Activated naive CD8-positive, alpha-beta T cell treated with anti-CD3 and anti-CD28 coated beads, Interleukin-2, amount 50 U/mL, for 24 hours (primary cell): ENCODE measurements around the gene HBD.
"Not testable (repeated sequence)": the region's sequence is repeated elsewhere in the genome, so short reads cannot be mapped to it uniquely, and the experiment has no call there.

Experiments used
- ATAC-seq: fragments of 150-1000 bp; cut with Tn5 transposase; one replicate; pipeline ENCODE4 v1.10.0; 2021
- DNase-seq: peaks from one replicate; pipeline ENCODE4 v3.0.0; 2021
- H3K27ac Mint-ChIP-seq: one replicate; pipeline ENCODE4 v1.8.0; 2021; ENCODE audit warnings: mild to moderate bottlenecking, mixed read lengths
- H3K27me3 Mint-ChIP-seq: one replicate; pipeline ENCODE4 v1.8.0; 2021; ENCODE audit warnings: mixed read lengths
- H3K36me3 Mint-ChIP-seq: one replicate; pipeline ENCODE4 v1.8.0; 2021; ENCODE audit warnings: low read depth, mixed read lengths
- H3K4me1 Mint-ChIP-seq: one replicate; pipeline ENCODE4 v1.8.0; 2021; ENCODE audit warnings: mixed read lengths
- H3K4me3 Mint-ChIP-seq: one replicate; pipeline ENCODE4 v1.8.0; 2021; ENCODE audit warnings: mild to moderate bottlenecking, moderate library complexity, mixed read lengths
- H3K9me3 Mint-ChIP-seq: one replicate; pipeline ENCODE4 v1.8.0; 2021; ENCODE audit warnings: mixed read lengths

Gene HBD

DNA sequence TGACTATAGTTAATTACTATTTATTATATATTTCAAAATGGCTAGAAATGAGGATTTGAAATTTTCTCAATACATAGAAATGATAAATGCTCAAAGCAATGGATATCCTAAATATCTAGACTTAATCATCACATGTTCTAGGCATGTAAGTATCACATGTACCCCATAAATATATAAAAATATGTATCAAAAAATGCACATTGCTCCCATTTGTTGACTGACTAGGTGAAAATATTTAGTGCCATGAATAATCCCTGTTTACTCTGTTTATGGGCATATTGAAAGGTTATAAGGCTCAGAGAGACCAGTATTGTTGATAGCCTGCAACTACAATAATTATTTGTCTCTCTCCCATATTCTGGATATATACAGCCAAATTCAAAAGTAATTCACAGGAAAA is 32.3 kb upstream of the HBD start:
- H3K27ac Mint-ChIP-seq = no peak overlapping the region
- ATAC-seq = no peak
- no peak overlapping the region for H3K4me3 Mint-ChIP-seq
- no peaks in the 10 kb centered on the region for H3K36me3 Mint-ChIP-seq
- no peaks in the 10 kb centered on the region for H3K9me3 Mint-ChIP-seq
- DNase-seq = no peak
- no peaks in the 10 kb centered on the region for H3K4me1 Mint-ChIP-seq
- no peaks in the 10 kb centered on the region for H3K27me3 Mint-ChIP-seq

DNA sequence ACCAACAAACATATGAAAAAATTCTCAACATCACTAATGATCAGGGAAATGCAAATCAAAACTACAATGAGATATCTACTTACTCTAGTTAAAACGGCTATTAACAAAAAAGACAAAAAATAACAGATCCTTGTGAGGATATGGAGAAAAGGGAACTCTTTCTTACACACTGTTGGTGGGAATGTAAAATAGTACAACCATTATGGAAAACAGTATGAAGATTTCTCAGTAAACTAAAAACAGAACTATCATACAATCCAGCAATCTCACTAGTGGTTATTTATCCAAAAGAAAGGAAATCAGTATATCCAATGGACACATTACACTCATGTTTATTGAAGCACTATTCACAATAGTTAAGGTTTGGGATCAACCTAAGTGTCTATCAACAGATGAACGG is 31.5 kb upstream of the HBD start:
- Mint-ChIP-seq H3K4me1 (no peaks in the 10 kb centered on the region), H3K27me3 (no peaks in the 10 kb centered on the region), H3K36me3 (no peaks in the 10 kb centered on the region), H3K9me3 (no peaks in the 10 kb centered on the region), H3K27ac (no peak overlapping the region), H3K4me3 (no peak overlapping the region)
- ATAC-seq (no peak), DNase-seq (no peak)

DNA sequence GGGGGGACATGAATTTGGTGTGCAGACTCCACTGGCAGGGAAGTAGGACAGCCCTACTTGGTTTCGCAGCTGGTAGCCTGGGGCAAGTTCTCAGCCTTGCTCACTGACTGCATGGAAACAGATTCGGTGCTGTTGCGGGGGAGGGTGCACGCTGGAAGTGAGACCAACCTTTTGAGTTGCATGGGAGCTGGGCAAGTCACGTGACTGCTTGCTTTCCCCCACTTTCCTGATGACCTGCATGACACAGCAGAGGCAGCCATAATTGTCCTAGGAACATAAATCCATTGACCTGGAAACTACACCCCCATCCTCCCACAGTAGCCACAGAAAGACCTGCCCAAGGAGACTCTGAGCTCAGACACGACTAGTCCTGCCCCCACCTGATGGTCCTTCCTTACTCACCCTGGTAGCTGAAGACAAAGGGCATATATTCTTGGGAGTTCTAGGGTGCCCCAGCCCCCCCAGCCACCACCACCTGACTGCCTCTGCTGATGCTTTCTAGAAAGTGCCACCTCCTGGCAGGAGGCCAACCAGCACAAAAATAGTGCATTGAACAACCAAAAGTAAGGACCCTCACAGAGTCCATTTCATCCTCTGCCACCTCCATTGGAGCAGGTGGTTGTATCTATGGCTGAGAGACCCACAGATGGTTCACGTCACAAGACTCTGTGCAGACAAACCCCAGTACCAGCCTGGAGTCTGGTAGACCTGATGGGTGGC is 24.4 kb upstream of the HBD start:
- no peaks in the 10 kb centered on the region for H3K9me3 Mint-ChIP-seq
- H3K36me3 Mint-ChIP-seq = no peaks in the 10 kb centered on the region
- H3K27me3 Mint-ChIP-seq = no peaks in the 10 kb centered on the region
- ATAC-seq = no peak
- H3K27ac Mint-ChIP-seq = no peak overlapping the region
- H3K4me3 Mint-ChIP-seq = no peak overlapping the region
- no peak for DNase-seq
- H3K4me1 Mint-ChIP-seq = no peaks in the 10 kb centered on the region

DNA sequence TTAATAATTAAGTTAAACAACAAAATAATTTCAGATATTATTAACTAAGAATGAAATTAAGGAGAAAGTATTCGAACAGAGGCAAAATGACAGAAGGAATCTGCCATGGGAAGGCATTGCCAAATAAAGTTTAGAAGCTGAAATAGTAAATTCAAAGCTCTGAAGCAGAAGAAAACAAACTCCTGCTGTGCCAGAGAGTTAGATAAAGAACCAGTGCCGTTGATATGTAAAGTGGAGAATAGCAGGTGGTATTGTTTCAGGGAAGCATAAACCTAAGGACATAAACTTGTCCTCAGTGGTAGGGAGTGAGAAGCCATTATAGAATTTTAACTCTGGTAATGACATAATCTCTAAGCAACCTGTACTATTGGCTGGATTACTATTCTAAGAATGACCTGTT is 23.0 kb upstream of the HBD start:
- ATAC-seq (no peak), DNase-seq (no peak)
- H3K27me3 Mint-ChIP-seq = no peaks in the 10 kb centered on the region
- H3K36me3 Mint-ChIP-seq = no peaks in the 10 kb centered on the region
- H3K4me3 Mint-ChIP-seq = no peak overlapping the region
- no peaks in the 10 kb centered on the region for H3K4me1 Mint-ChIP-seq
- H3K27ac Mint-ChIP-seq = no peak overlapping the region
- H3K9me3 Mint-ChIP-seq = no peaks in the 10 kb centered on the region

DNA sequence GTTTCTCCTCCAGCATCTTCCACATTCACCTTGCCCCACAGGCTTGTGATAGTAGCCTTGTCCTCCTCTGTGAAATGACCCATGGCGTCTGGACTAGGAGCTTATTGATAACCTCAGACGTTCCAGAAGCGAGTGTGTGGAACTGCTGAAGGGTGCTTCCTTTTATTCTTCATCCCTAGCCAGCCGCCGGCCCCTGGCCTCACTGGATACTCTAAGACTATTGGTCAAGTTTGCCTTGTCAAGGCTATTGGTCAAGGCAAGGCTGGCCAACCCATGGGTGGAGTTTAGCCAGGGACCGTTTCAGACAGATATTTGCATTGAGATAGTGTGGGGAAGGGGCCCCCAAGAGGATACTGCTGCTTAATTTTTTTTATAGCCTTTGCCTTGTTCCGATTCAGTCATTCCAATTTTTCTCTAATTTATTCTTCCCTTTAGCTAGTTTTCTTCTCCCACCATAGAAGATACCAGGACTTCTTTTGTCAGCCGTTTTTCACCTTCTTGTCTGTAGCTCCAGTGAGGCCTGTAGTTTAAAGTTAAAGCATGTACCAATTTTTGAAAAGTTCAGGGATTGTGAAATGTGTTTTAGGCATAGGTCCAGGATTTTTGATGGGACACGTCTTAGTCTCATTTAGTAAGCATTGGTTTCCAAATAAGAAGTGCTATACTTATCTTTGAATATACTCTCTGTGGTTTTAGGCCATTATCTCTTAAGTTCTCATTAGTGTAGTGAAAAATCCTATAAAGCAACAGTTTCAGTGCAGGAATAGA is 20.5 kb upstream of the HBD start, which contains the start of gene HBG2:
TSS of gene HBG2 (minus strand) at position 136 of the 768 bp plus-strand sequence. CDS start at position 83, 53 bp downstream.
- H3K36me3 Mint-ChIP-seq, H3K4me1 Mint-ChIP-seq, H3K4me3 Mint-ChIP-seq, H3K27me3 Mint-ChIP-seq, H3K9me3 Mint-ChIP-seq, ATAC-seq, DNase-seq, H3K27ac Mint-ChIP-seq: not testable (repeated sequence)

DNA sequence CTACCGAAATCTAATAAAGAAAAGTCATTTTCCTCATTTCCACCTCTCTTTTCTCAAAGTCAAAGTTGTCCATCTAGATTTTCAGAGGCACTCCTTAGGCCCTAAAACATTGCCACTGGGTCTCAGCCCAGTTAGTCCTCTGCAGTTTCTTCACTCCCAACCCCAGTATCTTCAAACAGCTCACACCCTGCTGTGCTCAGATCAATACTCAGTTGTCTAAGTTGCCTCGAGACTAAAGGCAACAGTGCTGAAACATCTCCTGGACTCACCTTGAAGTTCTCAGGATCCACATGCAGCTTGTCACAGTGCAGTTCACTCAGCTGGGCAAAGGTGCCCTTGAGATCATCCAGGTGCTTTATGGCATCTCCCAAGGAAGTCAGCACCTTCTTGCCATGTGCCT is 19.7 kb upstream of the HBD start:
- H3K36me3 Mint-ChIP-seq, H3K9me3 Mint-ChIP-seq, H3K27me3 Mint-ChIP-seq, H3K27ac Mint-ChIP-seq, H3K4me3 Mint-ChIP-seq, H3K4me1 Mint-ChIP-seq, ATAC-seq, DNase-seq: not testable (repeated sequence)

DNA sequence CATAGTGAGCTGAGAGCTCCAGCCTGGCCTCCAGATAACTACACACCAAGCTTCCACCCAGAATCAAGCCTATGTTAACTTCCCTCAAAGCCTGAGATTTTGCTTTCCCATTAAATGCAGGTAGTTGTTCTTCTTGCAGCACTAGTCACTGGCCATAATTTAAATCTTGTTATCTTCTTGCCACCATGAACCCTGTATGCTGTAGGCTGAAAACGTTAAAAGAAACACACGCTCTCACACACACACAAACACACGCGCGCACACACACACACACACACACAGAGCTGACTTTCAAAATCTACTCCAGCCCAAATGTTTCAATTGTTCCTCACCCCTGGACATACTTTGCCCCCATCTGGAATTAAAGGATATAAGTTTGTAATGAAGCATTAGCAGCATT is 19.2 kb upstream of the HBD start:
- not testable (repeated sequence) for H3K36me3 Mint-ChIP-seq, H3K4me3 Mint-ChIP-seq, H3K27me3 Mint-ChIP-seq, H3K27ac Mint-ChIP-seq, ATAC-seq, DNase-seq, H3K4me1 Mint-ChIP-seq, H3K9me3 Mint-ChIP-seq

DNA sequence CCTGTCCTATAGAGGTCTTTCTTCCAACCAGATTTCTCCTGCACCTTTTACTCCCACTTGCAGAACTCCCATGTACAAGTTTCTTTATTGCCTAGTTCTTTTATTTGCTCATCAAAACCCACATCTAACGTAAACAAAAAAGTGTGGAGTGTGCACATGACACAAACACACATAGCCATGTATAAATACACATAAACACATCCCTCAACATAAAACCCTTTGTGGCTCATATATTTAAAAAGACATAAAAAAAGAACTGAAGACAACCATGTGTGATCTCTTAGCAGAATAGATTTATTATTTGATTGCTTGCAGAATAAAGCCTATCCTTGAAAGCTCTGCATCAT is 18.6 kb upstream of the HBD start:
- H3K4me1 Mint-ChIP-seq = no peaks in the 10 kb centered on the region
- H3K27ac Mint-ChIP-seq = no peak overlapping the region
- ATAC-seq (no peak), DNase-seq (no peak)
- no peaks in the 10 kb centered on the region for H3K36me3 Mint-ChIP-seq
- no peaks in the 10 kb centered on the region for H3K9me3 Mint-ChIP-seq
- H3K27me3 Mint-ChIP-seq = no peaks in the 10 kb centered on the region
- H3K4me3 Mint-ChIP-seq = no peak overlapping the region

DNA sequence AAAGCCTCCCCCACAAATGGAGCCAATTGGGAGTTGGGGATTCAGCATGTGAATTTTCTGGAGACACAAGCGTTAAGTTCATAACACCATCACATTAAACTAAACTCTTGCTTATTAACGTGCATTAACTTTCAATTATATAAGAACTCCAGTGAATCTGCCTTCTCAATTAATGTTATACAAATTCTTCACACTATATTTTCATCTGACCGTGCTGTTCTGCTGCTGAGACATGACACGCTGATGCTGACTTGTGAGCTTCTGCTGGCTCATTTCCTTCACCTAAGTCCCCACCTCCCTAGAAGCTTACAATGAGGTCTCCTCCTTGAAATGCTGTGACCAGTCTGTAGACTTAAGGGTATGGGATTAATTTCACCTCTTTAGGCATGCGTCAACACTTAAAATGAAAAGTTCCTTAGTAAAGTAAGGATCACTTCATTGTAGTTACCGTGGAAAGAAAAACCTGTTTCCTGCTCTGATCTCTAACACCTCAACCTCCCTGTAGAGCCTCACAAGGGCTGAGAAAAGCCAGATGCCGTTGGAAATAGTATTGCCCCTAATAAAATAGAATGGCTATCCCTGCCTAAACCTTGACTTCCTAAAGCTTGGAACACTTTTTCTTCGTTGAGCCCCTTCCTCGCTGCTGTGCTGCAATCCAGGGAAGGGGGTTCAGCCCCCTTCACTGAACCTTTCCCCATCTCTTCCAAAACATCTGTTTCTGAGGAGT is 18.1 kb upstream of the HBD start:
- ATAC-seq = no peak
- no peaks in the 10 kb centered on the region for H3K36me3 Mint-ChIP-seq
- DNase-seq = no peak
- H3K4me1 Mint-ChIP-seq = no peaks in the 10 kb centered on the region
- no peak overlapping the region for H3K27ac Mint-ChIP-seq
- no peaks in the 10 kb centered on the region for H3K9me3 Mint-ChIP-seq
- no peaks in the 10 kb centered on the region for H3K27me3 Mint-ChIP-seq
- H3K4me3 Mint-ChIP-seq = no peak overlapping the region

DNA sequence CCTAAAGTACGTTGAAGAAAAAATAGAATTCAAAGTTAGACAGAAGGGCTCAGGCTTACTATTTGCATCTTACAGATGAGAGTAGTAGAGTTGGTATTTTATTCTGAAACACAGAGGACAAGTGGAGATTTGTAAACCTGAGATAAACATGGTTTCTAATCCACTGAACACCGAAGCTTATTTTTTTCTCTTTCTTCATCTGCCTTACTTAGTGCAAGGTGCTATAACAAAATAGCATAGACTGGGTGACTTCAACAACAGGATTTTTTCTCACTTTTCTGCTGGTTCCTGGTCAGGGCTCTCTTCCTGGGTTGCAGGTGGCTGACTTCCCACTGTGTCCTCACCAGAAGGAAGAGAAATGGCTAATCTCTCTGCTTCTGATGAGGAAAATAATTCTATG is 17.5 kb upstream of the HBD start:
- no peak for ATAC-seq
- DNase-seq = no peak
- Mint-ChIP-seq H3K36me3 (no peaks in the 10 kb centered on the region), H3K4me3 (no peak overlapping the region), H3K27me3 (no peaks in the 10 kb centered on the region), H3K27ac (no peak overlapping the region), H3K9me3 (no peaks in the 10 kb centered on the region), H3K4me1 (no peaks in the 10 kb centered on the region)

DNA sequence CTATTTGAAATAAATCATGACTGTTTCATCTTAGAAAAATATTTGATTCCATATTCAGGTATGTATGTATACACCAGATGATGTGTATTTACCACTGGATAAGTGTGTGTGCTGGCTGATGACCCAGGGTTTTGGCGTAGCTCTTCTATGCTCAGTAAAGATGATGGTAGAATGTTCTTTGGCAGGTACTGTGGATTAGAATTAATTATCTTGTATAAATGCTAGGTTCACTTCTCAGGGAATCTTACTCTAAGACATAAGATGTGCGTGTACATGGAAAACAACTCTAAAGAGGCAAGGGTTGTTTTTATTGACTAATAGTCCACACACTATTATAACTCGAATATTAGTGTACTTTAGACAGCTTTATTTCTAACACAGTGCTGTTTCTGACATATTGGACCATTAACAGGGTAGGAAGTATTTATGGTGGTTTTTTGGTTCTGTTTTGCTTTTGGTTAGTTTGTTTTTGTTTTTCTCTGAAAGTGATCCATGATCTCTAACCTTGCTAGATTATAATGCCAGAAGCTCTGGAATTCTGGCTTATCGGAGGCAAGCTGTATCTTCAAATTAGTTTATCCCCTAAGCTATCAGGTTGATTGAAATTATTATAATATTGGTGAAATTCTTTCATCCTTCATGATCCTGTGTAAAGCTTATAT is 16.4 kb upstream of the HBD start:
- Mint-ChIP-seq H3K4me1 (no peaks in the 10 kb centered on the region), H3K9me3 (no peaks in the 10 kb centered on the region), H3K27ac (no peak overlapping the region), H3K27me3 (no peaks in the 10 kb centered on the region), H3K36me3 (no peaks in the 10 kb centered on the region), H3K4me3 (no peak overlapping the region)
- ATAC-seq = no peak
- no peak for DNase-seq

DNA sequence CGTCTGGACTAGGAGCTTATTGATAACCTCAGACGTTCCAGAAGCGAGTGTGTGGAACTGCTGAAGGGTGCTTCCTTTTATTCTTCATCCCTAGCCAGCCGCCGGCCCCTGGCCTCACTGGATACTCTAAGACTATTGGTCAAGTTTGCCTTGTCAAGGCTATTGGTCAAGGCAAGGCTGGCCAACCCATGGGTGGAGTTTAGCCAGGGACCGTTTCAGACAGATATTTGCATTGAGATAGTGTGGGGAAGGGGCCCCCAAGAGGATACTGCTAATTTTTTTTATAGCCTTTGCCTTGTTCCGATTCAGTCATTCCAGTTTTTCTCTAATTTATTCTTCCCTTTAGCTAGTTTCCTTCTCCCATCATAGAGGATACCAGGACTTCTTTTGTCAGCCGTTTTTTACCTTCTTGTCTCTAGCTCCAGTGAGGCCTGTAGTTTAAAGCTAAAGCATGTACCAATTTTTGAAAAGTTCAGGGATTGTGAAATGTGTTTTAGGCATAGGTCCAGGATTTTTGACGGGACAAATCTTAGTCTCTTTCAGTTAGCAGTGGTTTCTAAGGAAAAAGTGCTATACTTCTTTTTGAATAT is 15.6 kb upstream of the HBD start, which contains the start of gene HBG1:
TSS of gene HBG1 (minus strand) at position 51 of the 590 bp plus-strand sequence. CDS start 53 bp downstream, outside the sequence.
- ATAC-seq, H3K4me3 Mint-ChIP-seq, DNase-seq, H3K9me3 Mint-ChIP-seq, H3K4me1 Mint-ChIP-seq, H3K36me3 Mint-ChIP-seq, H3K27ac Mint-ChIP-seq, H3K27me3 Mint-ChIP-seq: not testable (repeated sequence)

DNA sequence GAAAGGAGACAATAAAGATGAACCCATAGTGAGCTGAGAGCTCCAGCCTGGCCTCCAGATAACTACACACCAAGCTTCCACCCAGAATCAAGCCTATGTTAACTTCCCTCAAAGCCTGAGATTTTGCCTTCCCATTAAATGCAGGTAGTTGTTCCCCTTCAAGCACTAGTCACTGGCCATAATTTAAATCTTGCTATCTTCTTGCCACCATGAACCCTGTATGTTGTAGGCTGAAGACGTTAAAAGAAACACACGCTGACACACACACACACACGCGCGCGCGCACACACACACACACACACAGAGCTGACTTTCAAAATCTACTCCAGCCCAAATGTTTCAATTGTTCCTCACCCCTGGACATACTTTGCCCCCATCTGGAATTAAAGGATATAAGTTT is 14.2 kb upstream of the HBD start:
- H3K4me1 Mint-ChIP-seq, H3K9me3 Mint-ChIP-seq, H3K27ac Mint-ChIP-seq, H3K4me3 Mint-ChIP-seq, ATAC-seq, DNase-seq, H3K36me3 Mint-ChIP-seq, H3K27me3 Mint-ChIP-seq: not testable (repeated sequence)

DNA sequence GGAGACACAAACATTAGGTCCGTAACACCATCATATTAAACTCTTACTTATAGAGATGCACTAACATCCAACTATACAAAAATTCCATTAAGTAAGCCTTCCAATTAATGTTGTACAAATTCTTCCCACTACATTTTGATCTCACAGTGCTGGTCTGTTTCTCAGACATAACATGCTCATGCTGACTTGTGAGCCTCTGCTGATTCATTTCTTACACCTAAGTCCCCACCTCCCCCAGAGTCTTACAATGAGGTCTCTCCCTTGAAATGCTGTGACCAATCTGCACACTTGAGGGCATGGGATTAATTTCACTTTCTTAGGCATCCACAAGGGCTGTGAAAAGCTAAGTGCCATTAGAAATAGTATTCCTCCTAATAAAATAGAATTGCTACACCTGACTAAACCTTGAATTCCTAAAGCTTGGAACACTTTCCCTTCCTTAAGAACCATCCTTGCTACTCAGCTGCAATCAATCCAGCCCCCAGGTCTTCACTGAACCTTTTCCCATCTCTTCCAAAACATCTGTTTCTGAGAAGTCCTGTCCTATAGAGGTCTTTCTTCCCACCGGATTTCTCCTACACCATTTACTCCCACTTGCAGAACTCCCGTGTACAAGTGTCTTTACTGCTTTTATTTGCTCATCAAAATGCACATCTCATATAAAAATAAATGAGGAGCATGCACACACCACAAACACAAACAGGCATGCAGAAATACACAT is 13.3 kb upstream of the HBD start:
- Mint-ChIP-seq H3K4me1 (no peaks in the 10 kb centered on the region), H3K36me3 (no peaks in the 10 kb centered on the region), H3K4me3 (no peak overlapping the region), H3K27ac (no peak overlapping the region), H3K27me3 (peaks cover 3% of the 10 kb centered on the region), H3K9me3 (no peaks in the 10 kb centered on the region)
- ATAC-seq (no peak), DNase-seq (no peak)
